Measurements from ENCODE around the gene DIS3L2. TPM values are rescaled to one million over a fixed set of nuclear protein-coding genes. Genes with fewer than 3 reads are reported as not detected.

DIS3L2 gene
- total RNA-seq, 1 donor from 2014 or later, result 34.3 TPM

DNA sequence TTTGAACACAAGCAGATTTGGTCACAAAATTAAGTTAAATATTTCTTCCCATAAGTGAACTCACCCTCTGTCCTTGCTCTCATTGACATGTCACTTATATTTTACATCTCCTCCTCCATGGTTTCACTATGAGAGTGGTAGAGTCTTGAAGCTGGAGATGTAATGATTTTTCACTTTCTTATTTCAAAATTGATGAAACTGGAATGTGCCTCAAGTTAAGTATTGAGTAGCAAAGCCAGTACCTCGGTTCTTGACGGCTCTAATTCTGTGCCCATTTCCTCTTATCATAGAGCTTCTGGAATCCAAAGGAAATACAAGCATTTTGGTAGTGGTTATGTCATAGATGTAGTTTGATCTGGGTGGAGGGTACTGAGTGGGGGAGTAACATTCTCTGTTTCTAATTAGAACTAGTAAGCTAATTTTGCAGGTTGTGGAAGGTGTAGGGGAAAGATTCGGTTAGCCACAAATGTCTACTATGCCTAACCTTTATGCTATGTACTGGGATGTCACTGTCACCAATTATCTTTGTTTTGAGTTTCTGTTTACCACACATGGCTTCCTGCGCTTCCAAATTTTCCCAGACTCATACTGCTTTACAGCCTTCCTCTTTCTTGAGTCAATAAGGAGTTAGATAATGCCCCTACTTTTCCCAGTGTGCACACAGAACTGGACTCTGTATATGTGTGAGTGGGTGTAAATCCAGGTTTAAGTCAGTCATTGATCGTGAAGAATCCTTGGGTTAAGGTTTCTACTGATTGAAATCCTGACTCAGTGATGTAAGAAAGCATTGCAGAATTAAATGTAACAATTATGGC lies 96.8 kb downstream of the DIS3L2 start:
- TF ChIP-seq, protein P1, sequence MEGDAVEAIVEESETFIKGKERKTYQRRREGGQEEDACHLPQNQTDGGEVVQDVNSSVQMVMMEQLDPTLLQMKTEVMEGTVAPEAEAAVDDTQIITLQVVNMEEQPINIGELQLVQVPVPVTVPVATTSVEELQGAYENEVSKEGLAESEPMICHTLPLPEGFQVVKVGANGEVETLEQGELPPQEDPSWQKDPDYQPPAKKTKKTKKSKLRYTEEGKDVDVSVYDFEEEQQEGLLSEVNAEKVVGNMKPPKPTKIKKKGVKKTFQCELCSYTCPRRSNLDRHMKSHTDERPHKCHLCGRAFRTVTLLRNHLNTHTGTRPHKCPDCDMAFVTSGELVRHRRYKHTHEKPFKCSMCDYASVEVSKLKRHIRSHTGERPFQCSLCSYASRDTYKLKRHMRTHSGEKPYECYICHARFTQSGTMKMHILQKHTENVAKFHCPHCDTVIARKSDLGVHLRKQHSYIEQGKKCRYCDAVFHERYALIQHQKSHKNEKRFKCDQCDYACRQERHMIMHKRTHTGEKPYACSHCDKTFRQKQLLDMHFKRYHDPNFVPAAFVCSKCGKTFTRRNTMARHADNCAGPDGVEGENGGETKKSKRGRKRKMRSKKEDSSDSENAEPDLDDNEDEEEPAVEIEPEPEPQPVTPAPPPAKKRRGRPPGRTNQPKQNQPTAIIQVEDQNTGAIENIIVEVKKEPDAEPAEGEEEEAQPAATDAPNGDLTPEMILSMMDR (IDR thresholded peaks at IDR 0.05), result no peak

GRCh38 chr2:232058931-232059330 lies 97.4 kb downstream of the DIS3L2 start:
- DNase-seq (ENCODE audit: extremely low spot score, unreplicated experiment), result no peak
- H3K9me3 Mint-ChIP-seq (ENCODE audit: unreplicated experiment), result peaks cover 9% of the 10 kb centered on the region

More for the DNA sequence above, 96.8 kb downstream of the DIS3L2 start:
- no peak for DNase-seq (ENCODE audit: extremely low spot score, unreplicated experiment)
- H3K36me3 Mint-ChIP-seq (ENCODE audit: unreplicated experiment), result peaks cover 5% of the 10 kb centered on the region
- no peaks in the 10 kb centered on the region for H3K27me3 Mint-ChIP-seq (ENCODE audit: unreplicated experiment)
- H3K27ac Mint-ChIP-seq (ENCODE audit: unreplicated experiment), result no peak overlapping the region
- no peak overlapping the region for H3K4me3 Mint-ChIP-seq (ENCODE audit: unreplicated experiment)
- H3K4me1 Mint-ChIP-seq (ENCODE audit: unreplicated experiment), result no peaks in the 10 kb centered on the region
- H3K9me3 Mint-ChIP-seq (ENCODE audit: unreplicated experiment), result peaks cover 9% of the 10 kb centered on the region

GRCh38 chr2:232061265-232061664 lies 99.8 kb downstream of the DIS3L2 start:
- H3K4me3 Mint-ChIP-seq (ENCODE audit: unreplicated experiment), result no peak overlapping the region
- no peak for DNase-seq (ENCODE audit: extremely low spot score, unreplicated experiment)
- H3K27me3 Mint-ChIP-seq (ENCODE audit: unreplicated experiment), result no peaks in the 10 kb centered on the region
- peaks cover 7% of the 10 kb centered on the region for H3K36me3 Mint-ChIP-seq (ENCODE audit: unreplicated experiment)
- peaks cover 9% of the 10 kb centered on the region for H3K9me3 Mint-ChIP-seq (ENCODE audit: unreplicated experiment)
- H3K27ac Mint-ChIP-seq (ENCODE audit: unreplicated experiment), result no peak overlapping the region
- H3K4me1 Mint-ChIP-seq (ENCODE audit: unreplicated experiment), result no peaks in the 10 kb centered on the region
- TF ChIP-seq, protein P1 (IDR thresholded peaks at IDR 0.05), result no peak

More at GRCh38 chr2:232058931-232059330, 97.4 kb downstream of the DIS3L2 start:
- H3K4me1 Mint-ChIP-seq (ENCODE audit: unreplicated experiment), result no peaks in the 10 kb centered on the region
- no peaks in the 10 kb centered on the region for H3K27me3 Mint-ChIP-seq (ENCODE audit: unreplicated experiment)
- H3K36me3 Mint-ChIP-seq (ENCODE audit: unreplicated experiment), result peaks cover 5% of the 10 kb centered on the region
- TF ChIP-seq, protein P1 (IDR thresholded peaks at IDR 0.05), result no peak
- H3K4me3 Mint-ChIP-seq (ENCODE audit: unreplicated experiment), result no peak overlapping the region
- H3K27ac Mint-ChIP-seq (ENCODE audit: unreplicated experiment), result no peak overlapping the region

- Mint-ChIP-seq H3K27me3 (ENCODE audit: unreplicated experiment) (no peaks in the 10 kb centered on the region), H3K4me1 (ENCODE audit: unreplicated experiment) (peaks cover 7% of the 10 kb centered on the region), H3K27ac (ENCODE audit: unreplicated experiment) (no peak overlapping the region), H3K9me3 (ENCODE audit: unreplicated experiment) (no peaks in the 10 kb centered on the region), H3K36me3 (ENCODE audit: unreplicated experiment) (no peaks in the 10 kb centered on the region), H3K4me3 (ENCODE audit: unreplicated experiment) (no peak overlapping the region)
- DNase-seq (ENCODE audit: extremely low spot score, unreplicated experiment), result no peak
- TF ChIP-seq, protein P1 (IDR thresholded peaks at IDR 0.05), result no peak
These were observed 111.5 kb downstream of the DIS3L2 start for GRCh38 chr2:232073026-232073425.

GRCh38 chr2:232073699-232074098 lies 112.2 kb downstream of the DIS3L2 start:
- peaks cover 7% of the 10 kb centered on the region for H3K4me1 Mint-ChIP-seq (ENCODE audit: unreplicated experiment)
- H3K36me3 Mint-ChIP-seq (ENCODE audit: unreplicated experiment), result no peaks in the 10 kb centered on the region
- H3K9me3 Mint-ChIP-seq (ENCODE audit: unreplicated experiment), result no peaks in the 10 kb centered on the region
- H3K27me3 Mint-ChIP-seq (ENCODE audit: unreplicated experiment), result no peaks in the 10 kb centered on the region
- DNase-seq (ENCODE audit: extremely low spot score, unreplicated experiment), result no peak
- no peak overlapping the region for H3K27ac Mint-ChIP-seq (ENCODE audit: unreplicated experiment)
- no peak overlapping the region for H3K4me3 Mint-ChIP-seq (ENCODE audit: unreplicated experiment)
- TF ChIP-seq, protein P1 (IDR thresholded peaks at IDR 0.05), result no peak
